ENCODE data around the gene CYP4F2.
"Not testable (repeated sequence)": the region's sequence is repeated elsewhere in the genome, so short reads cannot be mapped to it uniquely, and the experiment has no call there.

Gene CYP4F2

DNA sequence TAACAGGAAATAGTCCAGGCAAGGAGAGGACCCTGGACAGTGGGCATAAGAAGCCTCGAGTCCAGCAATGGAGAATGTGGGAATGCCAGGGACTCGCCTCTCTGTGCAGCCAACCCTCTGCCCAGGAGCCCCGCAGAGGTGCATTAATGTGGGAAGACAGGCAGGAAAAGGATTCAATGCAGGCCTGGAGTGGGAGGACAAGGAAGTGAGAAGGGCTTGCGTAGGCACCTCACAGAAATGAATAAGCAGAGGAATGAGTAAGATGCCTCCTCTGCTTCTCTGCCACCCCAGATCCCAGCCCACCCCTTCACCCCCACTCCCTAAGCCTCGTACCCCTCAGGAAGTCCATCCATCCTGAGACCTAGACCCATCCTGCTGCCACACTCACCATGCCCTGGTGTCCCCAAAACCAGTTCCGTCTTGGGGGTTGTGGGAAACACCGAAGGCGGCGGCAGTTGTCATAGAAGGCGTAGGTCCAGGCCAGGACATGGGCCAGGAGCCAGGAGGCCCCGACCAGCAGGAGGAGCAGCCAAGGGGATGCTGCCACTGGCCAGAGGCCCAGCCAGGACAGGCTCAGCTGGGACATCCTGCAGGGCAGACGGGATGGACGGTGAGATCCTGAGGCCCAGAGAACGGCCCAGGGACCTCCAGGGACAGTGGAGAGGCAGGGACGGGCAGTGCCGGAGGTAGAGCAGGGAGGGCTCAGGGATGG, 692 bp downstream of the CYP4F2 start:
- TF ChIP-seq, protein P1, sequence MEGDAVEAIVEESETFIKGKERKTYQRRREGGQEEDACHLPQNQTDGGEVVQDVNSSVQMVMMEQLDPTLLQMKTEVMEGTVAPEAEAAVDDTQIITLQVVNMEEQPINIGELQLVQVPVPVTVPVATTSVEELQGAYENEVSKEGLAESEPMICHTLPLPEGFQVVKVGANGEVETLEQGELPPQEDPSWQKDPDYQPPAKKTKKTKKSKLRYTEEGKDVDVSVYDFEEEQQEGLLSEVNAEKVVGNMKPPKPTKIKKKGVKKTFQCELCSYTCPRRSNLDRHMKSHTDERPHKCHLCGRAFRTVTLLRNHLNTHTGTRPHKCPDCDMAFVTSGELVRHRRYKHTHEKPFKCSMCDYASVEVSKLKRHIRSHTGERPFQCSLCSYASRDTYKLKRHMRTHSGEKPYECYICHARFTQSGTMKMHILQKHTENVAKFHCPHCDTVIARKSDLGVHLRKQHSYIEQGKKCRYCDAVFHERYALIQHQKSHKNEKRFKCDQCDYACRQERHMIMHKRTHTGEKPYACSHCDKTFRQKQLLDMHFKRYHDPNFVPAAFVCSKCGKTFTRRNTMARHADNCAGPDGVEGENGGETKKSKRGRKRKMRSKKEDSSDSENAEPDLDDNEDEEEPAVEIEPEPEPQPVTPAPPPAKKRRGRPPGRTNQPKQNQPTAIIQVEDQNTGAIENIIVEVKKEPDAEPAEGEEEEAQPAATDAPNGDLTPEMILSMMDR (IDR thresholded peaks at IDR 0.05; ENCODE audit: insufficient read depth, missing control alignments) = no peak
- DNase-seq (ENCODE audit: insufficient read length, low spot score) (no peak), FAIRE-seq (no peak)

DNA sequence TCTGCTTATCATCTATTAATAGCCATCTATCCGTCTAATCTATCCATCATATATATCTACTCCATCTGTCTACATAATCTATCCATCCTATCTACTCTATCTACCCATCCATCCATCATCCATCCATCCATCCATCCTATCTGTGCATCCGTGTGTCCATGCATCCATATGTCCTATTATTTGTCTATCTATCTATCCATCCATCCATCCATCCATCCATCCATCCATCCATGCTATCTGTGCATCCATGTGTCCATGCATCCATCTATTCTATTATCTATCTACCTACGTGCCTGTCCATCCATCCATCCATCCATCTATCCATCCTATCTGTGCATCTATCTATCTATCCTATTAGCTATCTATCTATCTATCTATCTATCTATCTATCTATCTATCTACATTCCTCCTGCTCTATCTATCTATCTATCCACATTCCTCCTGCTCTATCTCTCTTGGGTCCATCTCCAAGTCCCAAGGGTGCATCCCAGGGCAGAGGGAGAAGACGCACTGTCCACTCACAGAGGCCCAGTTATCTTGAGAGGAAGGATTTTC, 1.9 kb downstream of the CYP4F2 start:
- DNase-seq (ENCODE audit: insufficient read length, low spot score) (no peak), FAIRE-seq (no peak)
- TF ChIP-seq, protein P1 (IDR thresholded peaks at IDR 0.05; ENCODE audit: insufficient read depth, missing control alignments) = no peak

DNA sequence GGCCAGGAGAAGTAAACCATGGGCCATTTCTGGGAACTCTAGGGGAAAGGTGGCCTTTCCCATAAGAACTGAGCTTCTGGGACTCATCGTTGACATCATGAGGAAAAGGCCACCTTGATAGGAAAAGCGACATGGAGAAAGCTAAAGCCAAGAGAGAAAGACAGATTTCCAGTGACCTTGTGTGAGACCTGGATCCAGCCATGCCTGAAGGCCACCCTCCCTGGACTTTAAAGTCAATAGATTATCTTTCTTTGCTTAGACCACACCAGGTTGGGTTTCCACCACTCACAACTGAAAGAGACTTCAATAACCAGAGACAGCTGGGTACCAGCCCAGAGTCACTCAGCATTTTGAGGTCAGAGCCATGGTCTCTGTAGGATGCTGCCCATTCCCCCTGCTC, 3.5 kb downstream of the CYP4F2 start:
- no peak for DNase-seq (ENCODE audit: insufficient read length, low spot score)
- no peak for FAIRE-seq

DNA sequence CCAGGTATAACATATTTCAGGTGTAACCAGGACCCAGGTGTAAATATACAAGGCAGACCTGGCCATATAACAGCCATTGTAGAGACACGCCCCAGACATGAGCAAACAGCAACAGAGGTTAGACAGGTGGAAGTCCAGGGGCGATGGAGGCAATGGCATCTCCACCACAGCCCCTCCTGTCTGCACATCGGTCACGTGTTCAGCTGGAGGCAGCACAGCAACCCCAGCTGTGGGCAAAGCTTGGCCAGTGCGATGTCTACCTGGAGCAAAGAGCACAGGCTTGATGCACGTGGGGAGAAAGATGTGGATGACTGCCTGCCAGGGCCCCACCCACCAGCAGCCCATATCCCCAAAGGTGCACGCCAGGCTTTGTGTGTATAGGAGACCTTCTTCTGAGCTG, 4.4 kb downstream of the CYP4F2 start:
- FAIRE-seq (no peak), DNase-seq (ENCODE audit: insufficient read length, low spot score) (no peak)
- TF ChIP-seq, protein P1 (IDR thresholded peaks at IDR 0.05; ENCODE audit: insufficient read depth, missing control alignments) = no peak

More for the DNA sequence above, 3.5 kb downstream of the CYP4F2 start:
- TF ChIP-seq, protein P1 (IDR thresholded peaks at IDR 0.05; ENCODE audit: insufficient read depth, missing control alignments) = no peak

DNA sequence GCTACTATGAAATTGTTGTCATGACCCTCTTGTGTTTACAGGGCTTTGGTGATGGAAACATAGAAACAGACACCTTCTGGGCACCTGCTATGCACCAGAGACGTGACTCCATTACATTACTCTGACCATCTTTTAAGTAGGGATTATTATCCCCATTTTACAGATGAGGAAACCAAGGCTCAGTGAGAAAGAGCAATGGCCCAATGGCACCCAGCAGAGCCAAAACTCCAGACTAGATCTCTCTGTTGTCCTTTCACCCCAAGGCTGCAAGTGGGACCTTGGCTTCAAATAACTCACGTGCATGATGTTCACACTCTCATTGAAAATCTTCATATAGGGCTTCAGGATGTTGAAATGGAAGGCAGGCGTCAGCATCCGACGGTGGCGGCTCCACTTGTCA, 5.9 kb downstream of the CYP4F2 start:
- FAIRE-seq (no peak), DNase-seq (ENCODE audit: insufficient read length, low spot score) (no peak)
- TF ChIP-seq, protein P1 (IDR thresholded peaks at IDR 0.05; ENCODE audit: insufficient read depth, missing control alignments) = no peak

DNA sequence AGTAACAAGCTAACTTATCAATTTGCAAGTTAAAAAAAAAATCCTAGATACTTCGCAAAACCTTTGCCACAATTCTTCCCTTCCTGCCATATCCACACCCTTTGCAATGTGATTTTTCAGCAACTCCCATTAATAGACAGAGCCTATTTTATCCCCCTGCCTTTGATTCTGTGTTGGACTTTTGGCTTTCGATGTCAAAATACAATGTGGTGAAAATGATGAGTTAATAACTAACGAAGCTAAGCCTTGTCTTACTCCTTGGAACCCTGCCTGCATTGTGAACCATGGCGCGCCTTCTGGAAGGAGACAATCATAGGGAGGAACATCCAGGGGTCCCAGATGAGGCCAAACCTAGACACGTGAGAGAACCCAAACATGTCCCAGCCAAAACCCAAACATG, 6.4 kb downstream of the CYP4F2 start:
- TF ChIP-seq, protein P1 (IDR thresholded peaks at IDR 0.05; ENCODE audit: insufficient read depth, missing control alignments) = no peak
- DNase-seq (ENCODE audit: insufficient read length, low spot score) = no peak
- FAIRE-seq = no peak

DNA sequence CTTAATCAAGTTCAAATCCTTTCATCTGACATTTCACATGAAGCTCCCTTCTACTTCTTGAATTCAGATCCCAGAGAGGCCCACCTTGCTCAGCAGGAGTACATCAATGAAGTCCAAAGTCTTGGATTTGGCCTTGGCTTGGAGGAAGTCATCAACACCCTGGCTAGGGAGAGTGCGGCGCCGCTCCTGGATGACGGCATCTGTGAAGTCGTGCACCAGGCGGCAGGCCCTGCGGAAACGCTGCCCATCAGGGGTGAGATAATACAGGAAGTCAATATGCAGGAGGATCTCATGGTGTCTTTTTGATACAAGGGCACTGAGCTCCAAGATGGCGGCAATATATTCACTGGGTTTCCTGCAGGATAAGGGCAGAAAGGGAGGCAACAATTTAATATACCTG, 8.5 kb downstream of the CYP4F2 start:
- FAIRE-seq; DNase-seq (ENCODE audit: insufficient read length, low spot score): not testable (repeated sequence)
